ENCODE data around the gene LURAP1L.

LURAP1L gene

GRCh38 chr9:12813960-12814876 is 39.4 kb downstream of the LURAP1L start:
- DNase-seq (ENCODE audit: low read depth), result no peak

GRCh38 chr9:12814877-12815237 is 40.0 kb downstream of the LURAP1L start:
- DNase-seq (ENCODE audit: low read depth), result no peak

- DNase-seq (ENCODE audit: low read depth), result no peak
Observed at GRCh38 chr9:12815888-12816287, 41.1 kb downstream of the LURAP1L start.

GRCh38 chr9:12816656-12817101 is 41.9 kb downstream of the LURAP1L start:
- no peak for DNase-seq (ENCODE audit: low read depth)

- no peak for DNase-seq (ENCODE audit: low read depth)
Observed at GRCh38 chr9:12817702-12818101, 42.9 kb downstream of the LURAP1L start.

GRCh38 chr9:12818431-12819000 is 43.7 kb downstream of the LURAP1L start:
- no peak for DNase-seq (ENCODE audit: low read depth)

GRCh38 chr9:12819436-12820185 is 44.8 kb downstream of the LURAP1L start:
- no peak for DNase-seq (ENCODE audit: low read depth)

GRCh38 chr9:12822111-12822510 is 47.3 kb downstream of the LURAP1L start:
- DNase-seq (ENCODE audit: low read depth), result no peak

- DNase-seq (ENCODE audit: low read depth), result no peak
Observed at GRCh38 chr9:12826924-12827565, 52.2 kb downstream of the LURAP1L start.

GRCh38 chr9:12833701-12834100 is 58.9 kb downstream of the LURAP1L start:
- DNase-seq (ENCODE audit: low read depth), result no peak

- DNase-seq (ENCODE audit: low read depth), result no peak
Observed at GRCh38 chr9:12838546-12838945, 63.7 kb downstream of the LURAP1L start.

GRCh38 chr9:12843735-12844134 is 68.9 kb downstream of the LURAP1L start:
- DNase-seq (ENCODE audit: low read depth), result no peak

GRCh38 chr9:12846035-12846434 is 71.2 kb downstream of the LURAP1L start:
- DNase-seq (ENCODE audit: low read depth), result no peak

GRCh38 chr9:12847561-12847960 is 72.7 kb downstream of the LURAP1L start:
- DNase-seq (ENCODE audit: low read depth), result no peak

- DNase-seq (ENCODE audit: low read depth), result no peak
Observed at GRCh38 chr9:12849486-12850003, 74.7 kb downstream of the LURAP1L start.

- no peak for DNase-seq (ENCODE audit: low read depth)
Observed at GRCh38 chr9:12851341-12852090, 76.7 kb downstream of the LURAP1L start.

- no peak for DNase-seq (ENCODE audit: low read depth)
Observed at GRCh38 chr9:12853051-12853450, 78.2 kb downstream of the LURAP1L start.

- no peak for DNase-seq (ENCODE audit: low read depth)
Observed at GRCh38 chr9:12854221-12854620, 79.4 kb downstream of the LURAP1L start.

- DNase-seq (ENCODE audit: low read depth), result no peak
Observed at GRCh38 chr9:12855066-12855465, 80.2 kb downstream of the LURAP1L start.

GRCh38 chr9:12856603-12857002 is 81.8 kb downstream of the LURAP1L start:
- no peak for DNase-seq (ENCODE audit: low read depth)

- DNase-seq (ENCODE audit: low read depth), result no peak
Observed at GRCh38 chr9:12859704-12860251, 85.0 kb downstream of the LURAP1L start.

Data from activated T-cell treated with anti-CD3 and anti-CD28 coated beads for 1 hour (primary cell).